K562 (cell line): ENCODE measurements around the gene COL13A1. TPM values are rescaled to one million over a fixed set of nuclear protein-coding genes. Genes with fewer than 3 reads are reported as not detected.
A peak's percentile ranks its signal among the peaks of the same experiment; 100 is the strongest.

Experiments used
- ATAC-seq: fragments of 200-7000 bp; cut with Tn5 transposase; 3 replicates; pipeline ENCODE4 v1.9.1; 2020; ENCODE audit warnings: moderate library complexity
- BruUV-seq: library from RNA; stranded (reverse); fragments of 400-500 nt; replicated peaks from 2 replicates; lab custom pipeline; 2021; lab: Mats Ljungman, UMichigan
- CTCF ChIA-PET: fragments of 300-600 bp; formaldehyde crosslinking; extraction: SDS; loops from one replicate; lab custom pipeline; 2021; ENCODE audit warnings: low intra/inter-chr PET ratio; lab: Yijun Ruan, JAX
- POLR2A ChIA-PET: fragments of 300-600, 350-650 bp; sonication (Branson Sonifier 250); formaldehyde crosslinking; extraction: SDS; loops from one replicate; lab custom pipeline; 2021; ENCODE audit warnings: antibody characterized with exemption, inconsistent platforms; lab: Yijun Ruan, JAX
- DNase-seq, 4 experiments: peaks; one replicate each; pipeline versions ENCODE4 v3.0.0 to v3.0.0-alpha.2; 2011 to 2018; ENCODE audit warnings: low spot score in 3 of 4, mixed read lengths in 3 of 4; ENCODE audit errors: extremely low read depth in 1 of 4
- FAIRE-seq: peaks from 2 replicates; lab custom pipeline; 2011; peaks lifted over from hg19 to GRCh38; lab: Jason Lieb, UNC
- H2AFZ ChIP-seq: 2 replicates; pipeline ENCODE4 v1.6.0; 2011; ENCODE audit warnings: low read depth, low read length, control low read depth, inconsistent platforms
- H3K27ac ChIP-seq: fragments of 200-600 bp; 3 replicates; pipeline ENCODE4 v1.8.0; 2011; ENCODE audit warnings: low read depth, mild to moderate bottlenecking, control low read depth, inconsistent platforms, low read length, moderate library complexity, mixed read lengths; ENCODE audit errors: extremely low read depth
- H3K27me3 ChIP-seq, 2 experiments: fragments of 300-600 bp in 1 of 2; 2 replicates in 1 of 2; 3 replicates in 1 of 2; pipeline versions ENCODE4 v1.6.0 to v1.8.0; 2011; ENCODE audit warnings: inconsistent platforms in 2 of 2, low read length in 2 of 2, mild to moderate bottlenecking in 1 of 2, mixed read lengths in 1 of 2, moderate library complexity in 1 of 2; ENCODE audit not compliant: control insufficient read depth in 2 of 2, insufficient read depth in 2 of 2
- H3K36me3 ChIP-seq: fragments of 300-600 bp; 3 replicates; pipeline ENCODE4 v1.8.0; 2011; ENCODE audit warnings: mild to moderate bottlenecking, low read length, inconsistent platforms; ENCODE audit not compliant: control insufficient read depth, insufficient read depth
- H3K4me1 ChIP-seq, 2 experiments: fragments of 200-600 bp in 1 of 2; replicated peaks in 1 of 2; 2 replicates in 1 of 2; 3 replicates in 1 of 2; pipeline versions ENCODE4 v1.5.1 to v1.8.0; 2011; ENCODE audit warnings: inconsistent platforms in 2 of 2, low read length in 2 of 2, mild to moderate bottlenecking in 1 of 2, mixed read lengths in 1 of 2, moderate library complexity in 1 of 2; ENCODE audit not compliant: control insufficient read depth in 2 of 2, insufficient read depth in 2 of 2
- H3K4me2 ChIP-seq: 2 replicates; pipeline ENCODE4 v1.6.1; 2011; ENCODE audit warnings: low read length, control low read depth, inconsistent platforms, mixed read lengths; ENCODE audit not compliant: insufficient read depth
- H3K4me3 ChIP-seq: fragments of 200-600 bp; sonication (generic), shearing (Covaris generic); 2 replicates; pipeline ENCODE4 v1.5.1; 2016; ENCODE audit warnings: control low read depth, inconsistent platforms
- H3K79me2 ChIP-seq: fragments of 200-600 bp; 3 replicates; pipeline ENCODE4 v1.8.0; 2011; ENCODE audit warnings: low read length, inconsistent platforms; ENCODE audit not compliant: control insufficient read depth, insufficient read depth
- H3K9ac ChIP-seq, 2 experiments: 2 replicates each; pipeline versions ENCODE4 v1.6.0 to v1.6.1; 2011; ENCODE audit warnings: low read depth in 2 of 2, low read length in 2 of 2, control low read depth in 1 of 2, inconsistent platforms in 1 of 2, mild to moderate bottlenecking in 1 of 2, mixed read lengths in 1 of 2; ENCODE audit not compliant: insufficient read depth in 1 of 2
- H3K9me1 ChIP-seq: one replicate; pipeline ENCODE4 v1.6.0; 2011; ENCODE audit warnings: inconsistent platforms, mild to moderate bottlenecking, low read length, moderate library complexity; ENCODE audit not compliant: control insufficient read depth, insufficient read depth
- H3K9me3 ChIP-seq: replicated peaks from 2 replicates; pipeline ENCODE4 v1.5.1; 2011; ENCODE audit warnings: low read depth, low read length, inconsistent platforms; ENCODE audit not compliant: control insufficient read depth, insufficient read depth
- H4K20me1 ChIP-seq: replicated peaks from 2 replicates; pipeline ENCODE4 v1.6.1; 2011; ENCODE audit warnings: low read length, inconsistent platforms, mixed read lengths; ENCODE audit not compliant: control insufficient read depth, insufficient read depth
- CBX8 ChIP-seq: fragments of 200-600 bp; sonication (generic); IDR thresholded peaks from 2 replicates; pipeline ENCODE4 v1.6.1; 2012; ENCODE audit warnings: borderline replicate concordance, mixed run types, low read depth, mild to moderate bottlenecking, moderate library complexity, mixed read lengths, low read length, control low read depth, inconsistent platforms; ENCODE audit not compliant: poor library complexity, severe bottlenecking; ENCODE audit errors: extremely low read depth
- COPS2 ChIP-seq: fragments of 450-650 bp; conservative IDR thresholded peaks from 2 replicates; pipeline ENCODE4 v1.6.1; 2016; ENCODE audit warnings: mild to moderate bottlenecking, moderate library complexity
- NFIX ChIP-seq: fragments of 250-450 bp; sonication (Bioruptor Pico); IDR thresholded peaks from 2 replicates; pipeline ENCODE4 v1.4.0; 2020; ENCODE audit warnings: low read depth, mild to moderate bottlenecking, moderate library complexity
- ZKSCAN1 ChIP-seq: fragments of 150-350 bp; IDR thresholded peaks from 2 replicates; pipeline ENCODE4 v1.6.1; 2016; ENCODE audit warnings: low read depth, low read length
- WGBS: fragments of 100-300 bp; shearing (Covaris generic); methylation state at CpG from one replicate; pipeline ENCODE4 v1.1.6; 2016; ENCODE audit warnings: low coverage, mixed read lengths; ENCODE audit not compliant: insufficient coverage; ENCODE audit errors: missing lambda C conversion rate; 5-methylcytosine and 5-hydroxymethylcytosine counted together
- in situ Hi-C: fragments of 300-500 bp; cut with MboI; formaldehyde crosslinking; loops from 4 replicates; pipeline ENCODE4 v1.15.0; 2018; ENCODE audit warnings: inconsistent platforms, mixed read lengths
- intact Hi-C: fragments of 100-400 bp; cut with micrococcal nuclease; formaldehyde crosslinking; loops from 2 replicates; pipeline ENCODE4 v1.14.2; 2022
- polyA plus RNA-seq, 8 experiments: library from polyadenylated mRNA; depleted of rRNA in 4 of 8; stranded (reverse) in 5 of 8; unstranded in 3 of 8; fragments of >200 nt; fragmentation: Nextera tagmentation in 2 of 8; fragmentation: Illumina TruSeq in 1 of 8; extraction: Ambion mirVana in 2 of 8; extraction: Trizol in 1 of 8; gene quantifications; 2 replicates each; pipeline versions ENCODE4 v1.2.1 to v1.2.3, GENCODE V29; 2011 to 2014; ENCODE audit warnings: inconsistent platforms in 1 of 8, missing spikeins in 1 of 8
- total RNA-seq, 7 experiments: library from RNA; depleted of rRNA in 6 of 7; stranded (reverse); fragments of >200 nt in 6 of 7; fragmentation: Illumina TruSeq in 2 of 7; extraction: Trizol in 2 of 7; gene quantifications; 2 replicates each; pipeline versions ENCODE4 v1.2.1 to v1.2.3, GENCODE V29; 2011 to 2021; ENCODE audit warnings: low replicate concordance in 1 of 7
- TF ChIP-seq, protein P1 (sequence below), 2 experiments: fragments of 450-650 bp; IDR thresholded peaks; 2 replicates each; pipeline ENCODE4 v1.6.1; 2016

Gene COL13A1
- total and polyA plus RNA-seq, 9 of the 15 experiments (the other 6 are each of a cell fraction or from before 2014, with no cell fraction given): not detected

DNA sequence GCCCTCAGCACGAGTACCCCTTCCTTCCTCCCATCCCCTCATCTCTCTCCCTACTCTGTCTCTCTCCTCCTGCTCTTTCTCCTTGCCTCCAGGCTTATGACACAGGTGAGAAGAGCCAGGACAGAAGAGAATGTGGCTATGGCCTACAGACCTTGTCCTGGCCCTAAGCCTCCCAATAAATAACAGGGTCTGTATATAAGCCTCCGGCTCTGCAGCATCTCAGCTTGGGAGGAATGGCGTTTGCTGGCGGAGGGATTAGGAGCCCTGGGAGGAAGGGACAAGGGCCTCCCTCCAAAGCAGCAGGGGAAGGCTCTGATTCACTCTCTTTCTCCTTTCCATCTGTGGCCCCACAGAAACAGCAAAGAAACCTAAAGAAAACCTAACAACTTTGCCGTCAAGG, 45.8 kb downstream of the COL13A1 start:
- ATAC-seq: no peak
- no TSS peak for BruUV-seq
- Histone ChIP-seq H3K4me3 (no peak overlapping the region), H3K9me3 (no peaks in the 10 kb centered on the region), H3K4me1 (no peaks in the 10 kb centered on the region), H4K20me1 (peaks cover 9% of the 10 kb centered on the region; the same call in 1 of the 2 replicates), H3K79me2 (no peaks in the 10 kb centered on the region), H2AFZ (no peak overlapping the region), H3K36me3 (no peaks in the 10 kb centered on the region), H3K4me2 (no peak overlapping the region), H3K27me3 (peaks cover 32 to 72% of the 10 kb centered on the region in 2 experiments), H3K9ac (no peak overlapping the region), H3K27ac (no peak overlapping the region), H3K9me1 (no peaks in the 10 kb centered on the region)
- in situ Hi-C loops (no loop called here), intact Hi-C loops (no loop called here)
- ChIA-PET CTCF (no interaction called here), POLR2A (interaction anchor here (0.7 kb wide), 1 partner anchor 267 kb away, joined by 3 read pairs; no protein-coding TSS in a partner anchor)
- no peak for DNase-seq
- 2% methylated on average over 5 of the region's 5 CpGs for WGBS
- FAIRE-seq: no peak
- TF ChIP-seq CBX8: no peak
- TF ChIP-seq, protein P1, sequence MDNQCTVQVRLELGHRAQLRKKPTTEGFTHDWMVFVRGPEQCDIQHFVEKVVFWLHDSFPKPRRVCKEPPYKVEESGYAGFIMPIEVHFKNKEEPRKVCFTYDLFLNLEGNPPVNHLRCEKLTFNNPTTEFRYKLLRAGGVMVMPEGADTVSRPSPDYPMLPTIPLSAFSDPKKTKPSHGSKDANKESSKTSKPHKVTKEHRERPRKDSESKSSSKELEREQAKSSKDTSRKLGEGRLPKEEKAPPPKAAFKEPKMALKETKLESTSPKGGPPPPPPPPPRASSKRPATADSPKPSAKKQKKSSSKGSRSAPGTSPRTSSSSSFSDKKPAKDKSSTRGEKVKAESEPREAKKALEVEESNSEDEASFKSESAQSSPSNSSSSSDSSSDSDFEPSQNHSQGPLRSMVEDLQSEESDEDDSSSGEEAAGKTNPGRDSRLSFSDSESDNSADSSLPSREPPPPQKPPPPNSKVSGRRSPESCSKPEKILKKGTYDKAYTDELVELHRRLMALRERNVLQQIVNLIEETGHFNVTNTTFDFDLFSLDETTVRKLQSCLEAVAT (IDR thresholded peaks at IDR 0.05): no peak
- 0 out of 2 replicates have a peak, but pooled peaks have one; percentile 22 for TF ChIP-seq ZKSCAN1
- no peak for TF ChIP-seq NFIX (CRISPR knock-in tag)
- TF ChIP-seq COPS2: no peak
